AG10803 (cell line): ENCODE results near the gene USP48.

Experiments
- DNase-seq: peaks from one replicate; pipeline ENCODE4 v3.0.0; 2010; ENCODE audit warnings: low read depth
- H3K4me3 ChIP-seq: 2 replicates; pipeline ENCODE4 v1.5.1; 2011; ENCODE audit warnings: mild to moderate bottlenecking, low read length, control low read depth
- CTCF ChIP-seq: conservative IDR thresholded peaks from 2 replicates; pipeline ENCODE4 v1.5.1; 2011; ENCODE audit warnings: mild to moderate bottlenecking, low read length, control low read depth, inconsistent platforms

USP48 gene

GRCh38 chr1:21668232-21668950 is 114.6 kb downstream of the USP48 start:
- no peak for TF ChIP-seq CTCF
- H3K4me3 ChIP-seq, result no peak overlapping the region
- DNase-seq, result no peak

- no peak for TF ChIP-seq CTCF
- H3K4me3 ChIP-seq, result no peak overlapping the region
- no peak for DNase-seq
Observed at GRCh38 chr1:21667348-21668231, 115.4 kb downstream of the USP48 start.

- no peak for TF ChIP-seq CTCF
- no peak for DNase-seq
Observed at GRCh38 chr1:21666576-21667320, 116.2 kb downstream of the USP48 start.

GRCh38 chr1:21665711-21666575 is 117.0 kb downstream of the USP48 start:
- H3K4me3 ChIP-seq, result no peak overlapping the region
- no peak for TF ChIP-seq CTCF
- DNase-seq, result peak; percentile 25

More at GRCh38 chr1:21666576-21667320, 116.2 kb downstream of the USP48 start:
- H3K4me3 ChIP-seq, result no peak overlapping the region

- no peak overlapping the region for H3K4me3 ChIP-seq
- DNase-seq, result no peak
- no peak for TF ChIP-seq CTCF
Observed at GRCh38 chr1:21664806-21665588, 118.0 kb downstream of the USP48 start.
